HG02885 (cell line): ENCODE data around the gene C5orf58.

Experiments used
- ATAC-seq: cut with Tn5 transposase; IDR thresholded peaks from one replicate; pipeline ENCODE4 v1.9.1; 2021; ENCODE audit warnings: mild to moderate bottlenecking; ENCODE audit not compliant: unreplicated experiment, poor library complexity

Gene C5orf58

GRCh38 chr5:170232786-170233185, at the start of gene C5orf58:
C5orf58 (plus strand) TSS chr5:170232985; CDS start chr5:170234977, 1,992 bp downstream.
- no peak for ATAC-seq

GRCh38 chr5:170183816-170184687, 48.7 kb upstream of the C5orf58 start:
- peak; percentile 87 for ATAC-seq

- ATAC-seq: no peak
These were observed 48.0 kb upstream of the C5orf58 start for GRCh38 chr5:170184737-170185136.

GRCh38 chr5:170186156-170186555, 46.6 kb upstream of the C5orf58 start:
- no peak for ATAC-seq

GRCh38 chr5:170186856-170187255, 45.9 kb upstream of the C5orf58 start:
- no peak for ATAC-seq

- ATAC-seq: no peak
These were observed 42.2 kb upstream of the C5orf58 start for GRCh38 chr5:170190436-170191134.

GRCh38 chr5:170192829-170193228, 40.0 kb upstream of the C5orf58 start:
- no peak for ATAC-seq

GRCh38 chr5:170195961-170196360, 36.8 kb upstream of the C5orf58 start:
- ATAC-seq: no peak

GRCh38 chr5:170200876-170201275, 31.9 kb upstream of the C5orf58 start:
- no peak for ATAC-seq

- ATAC-seq: no peak
These were observed 31.5 kb upstream of the C5orf58 start for GRCh38 chr5:170201311-170201710.

GRCh38 chr5:170202117-170202516, 30.7 kb upstream of the C5orf58 start:
- ATAC-seq: no peak

- ATAC-seq: no peak
These were observed 28.6 kb upstream of the C5orf58 start for GRCh38 chr5:170204202-170204601.

GRCh38 chr5:170206216-170206615, 26.6 kb upstream of the C5orf58 start:
- ATAC-seq: no peak

GRCh38 chr5:170206958-170207357, 25.8 kb upstream of the C5orf58 start:
- ATAC-seq: no peak

- no peak for ATAC-seq
These were observed 21.0 kb upstream of the C5orf58 start for GRCh38 chr5:170211575-170212334.

GRCh38 chr5:170216257-170216864, 16.4 kb upstream of the C5orf58 start:
- ATAC-seq: no peak

- ATAC-seq: no peak
These were observed 15.0 kb upstream of the C5orf58 start for GRCh38 chr5:170217831-170218230.

- ATAC-seq: no peak
These were observed 14.1 kb upstream of the C5orf58 start for GRCh38 chr5:170218726-170219125.

- ATAC-seq: no peak
These were observed 13.2 kb upstream of the C5orf58 start for GRCh38 chr5:170219615-170220014.

GRCh38 chr5:170220191-170220590, 12.6 kb upstream of the C5orf58 start:
- no peak for ATAC-seq
